H9 (cell line): ENCODE measurements around the gene DEAF1. TPM values are rescaled to one million over a fixed set of nuclear protein-coding genes. Genes with fewer than 3 reads are reported as not detected.
"Not testable (repeated sequence)": the region's sequence is repeated elsewhere in the genome, so short reads cannot be mapped to it uniquely, and the experiment has no call there.

Experiments used
- DNase-seq: peaks from one replicate; pipeline ENCODE4 v3.0.0-alpha.2; 2017
- H2AFZ ChIP-seq: one replicate; pipeline ENCODE4 v1.6.1; 2013; ENCODE audit warnings: mild to moderate bottlenecking, low read length, control low read depth, moderate library complexity
- H2AK5ac ChIP-seq: 2 replicates; pipeline ENCODE4 v1.6.1; 2013; ENCODE audit warnings: low read length, control low read depth, mixed read lengths; ENCODE audit not compliant: insufficient read length
- H2BK120ac ChIP-seq: one replicate; pipeline ENCODE4 v1.6.1; 2013; ENCODE audit warnings: low read depth, mild to moderate bottlenecking, low read length, control low read depth, inconsistent platforms; ENCODE audit not compliant: poor library complexity, severe bottlenecking
- H2BK12ac ChIP-seq: 2 replicates; pipeline ENCODE4 v1.6.1; 2013; ENCODE audit warnings: low read length, control low read depth, mixed read lengths, low read depth; ENCODE audit not compliant: insufficient read length
- H2BK15ac ChIP-seq: 2 replicates; pipeline ENCODE4 v1.6.1; 2013; ENCODE audit warnings: low read depth, low read length, control low read depth
- H2BK20ac ChIP-seq: one replicate; pipeline ENCODE4 v1.6.1; 2013; ENCODE audit warnings: low read depth, mild to moderate bottlenecking, low read length, control low read depth, inconsistent platforms; ENCODE audit not compliant: poor library complexity, severe bottlenecking
- H2BK5ac ChIP-seq: 2 replicates; pipeline ENCODE4 v1.6.1; 2013; ENCODE audit warnings: low read length, control low read depth, mixed read lengths; ENCODE audit not compliant: insufficient read length
- H3K14ac ChIP-seq: 2 replicates; pipeline ENCODE4 v1.6.1; 2013; ENCODE audit warnings: low read length, control low read depth; ENCODE audit not compliant: insufficient read depth
- H3K18ac ChIP-seq: 2 replicates; pipeline ENCODE4 v1.6.1; 2013; ENCODE audit warnings: low read depth, mild to moderate bottlenecking, mixed read lengths, low read length, control low read depth; ENCODE audit not compliant: insufficient read length
- H3K23ac ChIP-seq: 2 replicates; pipeline ENCODE4 v1.6.1; 2013; ENCODE audit warnings: low read length, control low read depth, mixed read lengths, low read depth; ENCODE audit not compliant: insufficient read length
- H3K23me2 ChIP-seq: 2 replicates; pipeline ENCODE4 v1.6.1; 2013; ENCODE audit warnings: low read depth, mild to moderate bottlenecking, mixed read lengths, low read length, control low read depth; ENCODE audit not compliant: insufficient read length, poor library complexity, severe bottlenecking
- H3K27ac ChIP-seq: 2 replicates; pipeline ENCODE4 v1.5.1; 2013; ENCODE audit warnings: low read length, control low read depth, mixed read lengths, low read depth; ENCODE audit not compliant: insufficient read length
- H3K27me3 ChIP-seq: 2 replicates; pipeline ENCODE4 v1.6.1; 2013; ENCODE audit warnings: low read length, control low read depth, inconsistent platforms; ENCODE audit not compliant: insufficient read depth
- H3K4ac ChIP-seq: 2 replicates; pipeline ENCODE4 v1.6.1; 2013; ENCODE audit warnings: low read depth, mild to moderate bottlenecking, control low read depth, inconsistent platforms, low read length, moderate library complexity
- H3K4me1 ChIP-seq: 2 replicates; pipeline ENCODE4 v1.6.1; 2013; ENCODE audit warnings: low read length, control low read depth, inconsistent platforms; ENCODE audit not compliant: insufficient read depth
- H3K4me2 ChIP-seq: 2 replicates; pipeline ENCODE4 v1.6.1; 2013; ENCODE audit warnings: low read length, control low read depth, mixed read lengths; ENCODE audit not compliant: insufficient read length, insufficient read depth
- H3K56ac ChIP-seq: 2 replicates; pipeline ENCODE4 v1.6.1; 2013; ENCODE audit warnings: low read depth, mild to moderate bottlenecking, mixed read lengths, low read length, control low read depth; ENCODE audit not compliant: insufficient read length
- H3K79me1 ChIP-seq: 2 replicates; pipeline ENCODE4 v1.6.1; 2013; ENCODE audit warnings: low read depth, mild to moderate bottlenecking, moderate library complexity, low read length, control low read depth, inconsistent platforms; ENCODE audit not compliant: insufficient read depth, poor library complexity, severe bottlenecking
- H3K79me2 ChIP-seq: 2 replicates; pipeline ENCODE4 v1.6.1; 2013; ENCODE audit warnings: low read length, control low read depth, inconsistent platforms; ENCODE audit not compliant: insufficient read depth
- H3K9ac ChIP-seq: 2 replicates; pipeline ENCODE4 v1.6.1; 2013; ENCODE audit warnings: low read length, control low read depth, mixed read lengths; ENCODE audit not compliant: insufficient read length; ENCODE audit errors: extremely low read depth
- H3K9me3 ChIP-seq: one replicate; pipeline ENCODE4 v1.6.1; 2013; ENCODE audit warnings: low read depth, low read length, inconsistent platforms; ENCODE audit not compliant: control insufficient read depth
- H3T11ph ChIP-seq: one replicate; pipeline ENCODE4 v1.6.1; 2013; ENCODE audit warnings: mild to moderate bottlenecking, low read length, control low read depth, inconsistent platforms
- H4K20me1 ChIP-seq: one replicate; pipeline ENCODE4 v1.6.1; 2013; ENCODE audit not compliant: control insufficient read depth, insufficient read length, insufficient read depth
- H4K5ac ChIP-seq: 2 replicates; pipeline ENCODE4 v1.6.1; 2013; ENCODE audit warnings: low read depth, mild to moderate bottlenecking, mixed read lengths, low read length, control low read depth; ENCODE audit not compliant: insufficient read length
- H4K8ac ChIP-seq: replicated peaks from 2 replicates; pipeline ENCODE4 v1.6.1; 2013; ENCODE audit warnings: low read length, control low read depth, mixed read lengths, low read depth; ENCODE audit not compliant: insufficient read length
- H4K91ac ChIP-seq: 2 replicates; pipeline ENCODE4 v1.6.1; 2013; ENCODE audit warnings: low read depth, mild to moderate bottlenecking, moderate library complexity, mixed read lengths, low read length, control low read depth; ENCODE audit not compliant: insufficient read length
- H3K27ac Mint-ChIP-seq, 3 experiments: 2 replicates in 2 of 3; 3 replicates in 1 of 3; pipeline ENCODE4 v1.8.0; 2020 to 2021; ENCODE audit warnings: mixed read lengths in 3 of 3, mild to moderate bottlenecking in 1 of 3, moderate library complexity in 1 of 3
- H3K27me3 Mint-ChIP-seq: 2 replicates; pipeline ENCODE4 v1.8.0; 2021; ENCODE audit warnings: low read depth, mild to moderate bottlenecking, moderate library complexity, mixed read lengths
- H3K36me3 Mint-ChIP-seq, 3 experiments: 2 replicates in 2 of 3; 3 replicates in 1 of 3; pipeline ENCODE4 v1.8.0; 2020 to 2021; ENCODE audit warnings: low read depth in 3 of 3, mixed read lengths in 3 of 3; ENCODE audit not compliant: insufficient read depth in 1 of 3
- H3K4me1 Mint-ChIP-seq, 2 experiments: 2 replicates each; pipeline ENCODE4 v1.8.0; 2020; ENCODE audit warnings: mixed read lengths in 2 of 2
- H3K4me3 Mint-ChIP-seq, 2 experiments: 2 replicates in 1 of 2; 3 replicates in 1 of 2; pipeline ENCODE4 v1.8.0; 2020 to 2021; ENCODE audit warnings: mild to moderate bottlenecking in 2 of 2, mixed read lengths in 2 of 2, moderate library complexity in 1 of 2
- H3K9me3 Mint-ChIP-seq, 2 experiments: 2 replicates in 1 of 2; 3 replicates in 1 of 2; pipeline ENCODE4 v1.8.0; 2020; ENCODE audit warnings: mild to moderate bottlenecking in 2 of 2, mixed read lengths in 2 of 2, moderate library complexity in 1 of 2
- CTCF ChIP-seq: fragments of 200-600 bp; sonication (generic); conservative IDR thresholded peaks from 3 replicates; pipeline ENCODE4 v1.8.0; 2021; ENCODE audit warnings: antibody characterized with exemption, mild to moderate bottlenecking
- WGBS: extraction: QIAGEN DNeasy Blood & Tissue Kit; methylation state at CpG from one replicate; pipeline ENCODE4 v1.1.7; 2013; ENCODE audit warnings: missing lambda C conversion rate, low lambda C conversion rate, mixed read lengths; ENCODE audit not compliant: insufficient read length; ENCODE audit errors: extremely low coverage; 5-methylcytosine and 5-hydroxymethylcytosine counted together
- total RNA-seq: library from RNA; stranded (reverse); gene quantifications from 2 replicates; pipeline ENCODE4 v1.2.1, GENCODE V29; 2021

DEAF1 gene
- total RNA-seq, 1 experiment from 2014 or later, result 67.3 TPM

GRCh38 chr11:690738-691633 is 4.0 kb downstream of the DEAF1 start:
- Histone ChIP-seq H2AFZ (no peak overlapping the region), H2BK20ac (no peak overlapping the region), H4K8ac (no peak overlapping the region), H3K14ac (no peak overlapping the region), H3K4ac (no peak overlapping the region), H2AK5ac (no peak overlapping the region), H2BK12ac (no peak overlapping the region), H3K23ac (no peak overlapping the region), H2BK5ac (no peak overlapping the region), H3K18ac (no peak overlapping the region), H3K56ac (no peak overlapping the region), H4K91ac (no peak overlapping the region), H3K27me3 (no peaks in the 10 kb centered on the region), H3K9ac (no peak overlapping the region), H3T11ph (no peak overlapping the region), H4K20me1 (no peaks in the 10 kb centered on the region), H2BK15ac (no peak overlapping the region), H3K4me2 (no peak overlapping the region), H3K9me3 (no peaks in the 10 kb centered on the region), H4K5ac (no peak overlapping the region), H3K27ac (no peak overlapping the region), H3K79me1 (peaks cover 3% of the 10 kb centered on the region), H3K4me1 (peaks cover 6% of the 10 kb centered on the region; the same call in 1 of the 2 replicates), H2BK120ac (no peak overlapping the region), H3K79me2 (peaks cover 13% of the 10 kb centered on the region; the same call in 1 of the 2 replicates), H3K23me2 (no peaks in the 10 kb centered on the region)
- no peak for DNase-seq
- H3K9me3 Mint-ChIP-seq, result no peaks in the 10 kb centered on the region; a peak in 2 of 5 replicates
- peak overlapping the region in 2 of 3 experiments; percentile 21 to 33; a peak in 1 of 7 replicates for H3K27ac Mint-ChIP-seq
- peaks cover 36 to 52% (median 42%) of the 10 kb centered on the region in 3 experiments for H3K36me3 Mint-ChIP-seq
- H3K27me3 Mint-ChIP-seq, result no peaks in the 10 kb centered on the region; the same call in 1 of the 2 replicates
- no CpG with 5 or more reads among the region's 27 CpGs for WGBS
- H3K4me3 Mint-ChIP-seq, result no peak overlapping the region
- H3K4me1 Mint-ChIP-seq, result peaks cover 20 to 28% of the 10 kb centered on the region in 2 experiments
- TF ChIP-seq CTCF, result no peak

- H3K9me3 ChIP-seq, H3T11ph ChIP-seq, H3K9ac ChIP-seq, H2BK20ac ChIP-seq, H2AFZ ChIP-seq, H3K4me3 Mint-ChIP-seq, H3K27ac ChIP-seq, H3K18ac ChIP-seq, H2BK12ac ChIP-seq, DNase-seq, H3K23me2 ChIP-seq, H3K27ac Mint-ChIP-seq, H3K4me1 ChIP-seq, H4K5ac ChIP-seq, H4K91ac ChIP-seq, H2AK5ac ChIP-seq, H4K8ac ChIP-seq, H3K23ac ChIP-seq, H3K9me3 Mint-ChIP-seq, H3K79me1 ChIP-seq, H3K14ac ChIP-seq, H3K27me3 Mint-ChIP-seq, H3K56ac ChIP-seq, H3K4ac ChIP-seq, H4K20me1 ChIP-seq, H2BK15ac ChIP-seq, H3K27me3 ChIP-seq, H2BK5ac ChIP-seq, H3K4me2 ChIP-seq, H2BK120ac ChIP-seq: not testable (repeated sequence)
- H3K4me1 Mint-ChIP-seq, result peaks cover 20 to 28% of the 10 kb centered on the region in 2 experiments
- peaks cover 36 to 58% (median 46%) of the 10 kb centered on the region in 3 experiments for H3K36me3 Mint-ChIP-seq
- no CpG with 5 or more reads among the region's 3 CpGs for WGBS
- H3K79me2 ChIP-seq, result peaks cover 13% of the 10 kb centered on the region; the same call in 1 of the 2 replicates
Observed at GRCh38 chr11:690244-690643, 4.8 kb downstream of the DEAF1 start.
